MM.1S (cell line): ENCODE data around the gene FAM219A.

Source experiments
- DNase-seq: peaks from one replicate; pipeline ENCODE4 v3.0.0-alpha.2; 2015
- H2AFZ ChIP-seq: fragments of 300-600 bp; sonication (generic); 2 replicates; pipeline ENCODE4 v1.6.0; 2016; ENCODE audit warnings: antibody characterized with exemption, low read length
- H3F3A ChIP-seq: fragments of 300-600 bp; sonication (generic); 2 replicates; pipeline ENCODE4 v1.6.1; 2016; ENCODE audit warnings: mild to moderate bottlenecking, antibody characterized with exemption, low read length, moderate library complexity, mixed read lengths; ENCODE audit not compliant: insufficient read depth
- H3K27ac ChIP-seq: fragments of 300-600 bp; sonication (generic); 2 replicates; pipeline ENCODE4 v1.5.1; 2016; ENCODE audit warnings: mild to moderate bottlenecking, low read length
- H3K27me3 ChIP-seq: fragments of 300-600 bp; sonication (generic); replicated peaks from 2 replicates; pipeline ENCODE4 v1.6.0; 2016; ENCODE audit warnings: low read length; ENCODE audit not compliant: insufficient read depth
- H3K36me3 ChIP-seq: fragments of 300-600 bp; sonication (generic); replicated peaks from 2 replicates; pipeline ENCODE4 v1.6.1; 2016; ENCODE audit warnings: mild to moderate bottlenecking, low read length, mixed read lengths; ENCODE audit not compliant: insufficient read depth
- H3K4me1 ChIP-seq: fragments of 300-600 bp; sonication (generic); 2 replicates; pipeline ENCODE4 v1.6.1; 2016; ENCODE audit warnings: low read length, mixed read lengths
- H3K4me2 ChIP-seq: fragments of 300-600 bp; sonication (generic); 2 replicates; pipeline ENCODE4 v1.6.0; 2016; ENCODE audit warnings: low read depth, low read length
- H3K4me3 ChIP-seq: fragments of 300-600 bp; sonication (generic); 2 replicates; pipeline ENCODE4 v1.5.1; 2016; ENCODE audit warnings: low read length, mixed read lengths
- H3K79me2 ChIP-seq: fragments of 300-600 bp; sonication (generic); 2 replicates; pipeline ENCODE4 v1.6.1; 2016; ENCODE audit warnings: mixed run types, low read length, mixed read lengths
- H3K9ac ChIP-seq: fragments of 300-600 bp; sonication (generic); 2 replicates; pipeline ENCODE4 v1.6.1; 2016; ENCODE audit warnings: low read length, mixed read lengths
- H3K9me2 ChIP-seq: fragments of 300-600 bp; sonication (generic); replicated peaks from 2 replicates; pipeline ENCODE4 v1.6.1; 2016; ENCODE audit warnings: mild to moderate bottlenecking, low read length, mixed read lengths; ENCODE audit not compliant: insufficient read depth
- H3K9me3 ChIP-seq: fragments of 300-600 bp; sonication (generic); replicated peaks from 2 replicates; pipeline ENCODE4 v1.6.1; 2016; ENCODE audit warnings: mild to moderate bottlenecking, low read length, mixed read lengths; ENCODE audit not compliant: insufficient read depth
- H4K20me1 ChIP-seq: fragments of 300-600 bp; sonication (generic); 2 replicates; pipeline ENCODE4 v1.6.1; 2016; ENCODE audit warnings: mild to moderate bottlenecking, low read length, moderate library complexity, mixed read lengths; ENCODE audit not compliant: insufficient read depth
- EZH2 ChIP-seq: fragments of 300-600 bp; sonication (generic); optimal IDR thresholded peaks from 2 replicates; pipeline ENCODE3; 2017; ENCODE audit warnings: low read depth, mild to moderate bottlenecking, antibody characterized with exemption, low read length, mixed read lengths
- EZH2phosphoT487 ChIP-seq: fragments of 300-600 bp; sonication (generic); IDR thresholded peaks from 2 replicates; pipeline ENCODE4 v1.6.1; 2018; ENCODE audit warnings: antibody characterized with exemption, low read length
- TF ChIP-seq, protein P1 (sequence below): fragments of 300-600 bp; sonication (generic); IDR thresholded peaks from 2 replicates; pipeline ENCODE4 v1.5.1; 2016; ENCODE audit warnings: antibody characterized with exemption, low read length, mixed read lengths

Gene FAM219A

DNA sequence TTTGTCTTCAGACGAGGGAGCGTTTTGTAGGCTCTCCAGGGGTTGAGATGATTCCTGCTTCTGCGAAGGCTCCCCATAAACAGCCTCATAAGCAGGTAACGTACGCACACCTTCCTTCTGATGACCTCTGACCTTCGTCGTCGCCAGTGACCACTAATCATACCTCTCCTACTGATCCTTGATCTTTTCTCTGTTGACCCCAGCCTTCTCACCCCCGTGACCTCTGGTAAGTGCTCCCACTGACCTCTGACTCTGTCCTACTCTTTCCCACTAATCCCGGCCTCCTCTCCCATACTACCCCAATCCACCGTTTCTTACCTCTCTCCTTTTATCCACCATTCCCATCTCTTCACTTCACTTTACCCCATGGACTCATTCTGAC lies 580 bp upstream of the FAM219A start:
- Histone ChIP-seq H3F3A (no peaks in the 10 kb centered on the region), H3K36me3 (no peaks in the 10 kb centered on the region), H3K9ac (no peak overlapping the region), H3K9me2 (no peaks in the 10 kb centered on the region), H4K20me1 (no peaks in the 10 kb centered on the region; the same call in 1 of the 2 replicates), H3K4me1 (peaks cover 23% of the 10 kb centered on the region), H3K4me2 (peak overlapping the region; percentile 85), H3K27ac (no peak overlapping the region), H3K79me2 (peaks cover 40% of the 10 kb centered on the region), H3K27me3 (no peaks in the 10 kb centered on the region), H3K4me3 (peak overlapping the region; percentile 43), H2AFZ (peak overlapping the region; percentile 40; the same call in 1 of the 2 replicates), H3K9me3 (no peaks in the 10 kb centered on the region)
- TF ChIP-seq, protein P1, sequence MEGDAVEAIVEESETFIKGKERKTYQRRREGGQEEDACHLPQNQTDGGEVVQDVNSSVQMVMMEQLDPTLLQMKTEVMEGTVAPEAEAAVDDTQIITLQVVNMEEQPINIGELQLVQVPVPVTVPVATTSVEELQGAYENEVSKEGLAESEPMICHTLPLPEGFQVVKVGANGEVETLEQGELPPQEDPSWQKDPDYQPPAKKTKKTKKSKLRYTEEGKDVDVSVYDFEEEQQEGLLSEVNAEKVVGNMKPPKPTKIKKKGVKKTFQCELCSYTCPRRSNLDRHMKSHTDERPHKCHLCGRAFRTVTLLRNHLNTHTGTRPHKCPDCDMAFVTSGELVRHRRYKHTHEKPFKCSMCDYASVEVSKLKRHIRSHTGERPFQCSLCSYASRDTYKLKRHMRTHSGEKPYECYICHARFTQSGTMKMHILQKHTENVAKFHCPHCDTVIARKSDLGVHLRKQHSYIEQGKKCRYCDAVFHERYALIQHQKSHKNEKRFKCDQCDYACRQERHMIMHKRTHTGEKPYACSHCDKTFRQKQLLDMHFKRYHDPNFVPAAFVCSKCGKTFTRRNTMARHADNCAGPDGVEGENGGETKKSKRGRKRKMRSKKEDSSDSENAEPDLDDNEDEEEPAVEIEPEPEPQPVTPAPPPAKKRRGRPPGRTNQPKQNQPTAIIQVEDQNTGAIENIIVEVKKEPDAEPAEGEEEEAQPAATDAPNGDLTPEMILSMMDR = no peak
- TF ChIP-seq EZH2 = no peak
- TF ChIP-seq EZH2phosphoT487 = no peak
- DNase-seq = no peak

DNA sequence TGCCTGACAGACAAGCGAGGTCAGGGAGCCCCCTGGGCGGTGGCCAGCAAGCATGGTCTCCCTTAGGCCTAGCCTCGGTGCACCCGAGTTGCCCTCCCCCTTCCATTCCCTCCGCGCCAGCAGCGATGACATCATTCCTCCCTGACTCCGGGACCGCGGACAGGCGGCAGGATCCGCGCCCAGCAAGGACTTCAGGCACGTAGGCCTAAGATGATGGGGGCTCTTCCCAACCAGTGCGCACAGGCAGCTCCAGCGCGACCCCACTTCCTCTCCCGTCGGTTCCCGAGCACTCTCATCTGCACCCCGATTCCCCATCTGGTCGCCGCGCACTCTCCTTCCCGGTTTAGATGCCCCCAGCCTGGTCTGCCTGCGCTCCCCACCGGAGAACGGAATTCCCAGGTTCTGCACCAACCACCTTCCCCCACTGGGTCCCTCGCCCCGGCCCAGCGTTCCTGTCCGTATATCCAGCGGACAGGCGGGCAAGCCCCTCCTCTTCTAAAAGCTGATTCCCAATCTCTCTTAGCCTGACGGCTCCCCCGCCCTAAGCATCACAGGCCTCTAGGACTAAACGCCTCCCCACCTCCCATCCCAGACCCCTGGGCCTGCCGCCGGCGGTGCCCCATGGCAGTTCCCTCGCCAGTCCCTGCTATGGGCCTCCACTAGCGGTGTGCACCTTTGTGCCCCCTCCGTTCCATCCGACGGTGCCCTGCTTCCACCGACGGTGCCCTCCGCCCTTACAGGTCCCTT lies 931 bp downstream of the FAM219A start:
- no peak overlapping the region for H3K27ac ChIP-seq
- H3K9me3 ChIP-seq = no peaks in the 10 kb centered on the region
- H3K27me3 ChIP-seq = no peaks in the 10 kb centered on the region
- peak overlapping the region; percentile 72 for H3K9ac ChIP-seq
- no peaks in the 10 kb centered on the region for H3F3A ChIP-seq
- peak overlapping the region; percentile 74 for H3K4me2 ChIP-seq
- H3K4me3 ChIP-seq = peak overlapping the region; percentile 90
- TF ChIP-seq EZH2 (no peak), EZH2phosphoT487 (no peak)
- TF ChIP-seq, protein P1 = no peak
- H3K36me3 ChIP-seq = no peaks in the 10 kb centered on the region
- H3K4me1 ChIP-seq = peaks cover 23% of the 10 kb centered on the region
- no peaks in the 10 kb centered on the region for H3K9me2 ChIP-seq
- H4K20me1 ChIP-seq = no peaks in the 10 kb centered on the region; the same call in 1 of the 2 replicates
- DNase-seq = no peak
- H2AFZ ChIP-seq = no peak overlapping the region
- H3K79me2 ChIP-seq = peaks cover 55% of the 10 kb centered on the region

DNA sequence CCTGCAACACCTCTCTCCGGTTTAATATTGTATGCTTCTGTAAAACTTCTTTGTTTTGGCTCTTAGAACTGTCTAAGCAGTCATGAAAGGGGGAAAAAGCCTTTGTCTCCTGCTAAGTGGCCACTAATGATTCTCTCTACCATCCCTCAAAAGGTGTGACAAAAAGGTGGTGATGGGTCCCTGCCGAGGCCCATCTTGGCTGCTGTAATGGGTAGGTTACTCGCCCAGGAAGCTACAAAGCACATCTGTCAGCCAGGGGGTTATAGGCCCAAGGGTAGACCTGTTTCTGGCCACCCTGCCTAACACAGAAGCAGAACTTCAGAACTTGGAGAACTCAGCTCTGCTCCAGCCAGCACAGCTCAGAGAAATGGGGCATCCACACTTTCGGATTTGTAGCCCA lies 1.6 kb downstream of the FAM219A start:
- H2AFZ ChIP-seq = no peak overlapping the region
- peak overlapping the region; percentile 74; the same call in 1 of the 2 replicates for H3K4me2 ChIP-seq

More for the DNA sequence above, 1.6 kb downstream of the FAM219A start:
- Histone ChIP-seq H3K9me3 (no peaks in the 10 kb centered on the region), H3K27ac (no peak overlapping the region), H3K79me2 (peaks cover 62% of the 10 kb centered on the region), H3K9ac (no peak overlapping the region), H3F3A (no peaks in the 10 kb centered on the region), H3K27me3 (no peaks in the 10 kb centered on the region), H3K9me2 (no peaks in the 10 kb centered on the region), H3K4me1 (peaks cover 23% of the 10 kb centered on the region), H4K20me1 (no peaks in the 10 kb centered on the region; the same call in 1 of the 2 replicates), H3K36me3 (no peaks in the 10 kb centered on the region), H3K4me3 (no peak overlapping the region)
- TF ChIP-seq, protein P1 = no peak
- no peak for TF ChIP-seq EZH2
- no peak for TF ChIP-seq EZH2phosphoT487
- DNase-seq = no peak
